Osteoblast (primary cell): Measurements from ENCODE around the gene SOX6. TPM values are rescaled to one million over a fixed set of nuclear protein-coding genes. Genes with fewer than 3 reads are reported as not detected.

ENCODE experiments used
- DNase-seq: peaks from one replicate; pipeline ENCODE4 v3.0.0; 2011; ENCODE audit warnings: low spot score, mixed read lengths; ENCODE audit not compliant: insufficient read length; ENCODE audit errors: missing footprints
- H2AFZ ChIP-seq: 2 replicates; pipeline ENCODE4 v1.6.0; 2011; ENCODE audit warnings: mild to moderate bottlenecking, low read length
- H3K27ac ChIP-seq: 2 replicates; pipeline ENCODE4 v1.5.1; 2011; ENCODE audit warnings: mild to moderate bottlenecking, low read depth, low read length, moderate library complexity
- H3K27me3 ChIP-seq: 2 replicates; pipeline ENCODE4 v1.6.0; 2012; ENCODE audit warnings: mild to moderate bottlenecking, control low read depth, inconsistent platforms, low read length, moderate library complexity; ENCODE audit not compliant: insufficient read depth
- H3K36me3 ChIP-seq: 2 replicates; pipeline ENCODE4 v1.5.1; 2011; ENCODE audit warnings: mild to moderate bottlenecking, low read length, control low read depth, moderate library complexity; ENCODE audit not compliant: insufficient read depth
- H3K4me1 ChIP-seq: 2 replicates; pipeline ENCODE4 v1.5.1; 2011; ENCODE audit warnings: mild to moderate bottlenecking, low read length, control low read depth, moderate library complexity; ENCODE audit not compliant: insufficient read depth
- H3K4me2 ChIP-seq: 2 replicates; pipeline ENCODE4 v1.6.0; 2011; ENCODE audit warnings: mild to moderate bottlenecking, low read length; ENCODE audit not compliant: insufficient read depth
- H3K4me3 ChIP-seq: fragments of 200-600 bp; sonication (generic); 3 replicates; pipeline ENCODE4 v1.5.1; 2012; ENCODE audit warnings: mild to moderate bottlenecking, low read length, inconsistent platforms; ENCODE audit not compliant: insufficient read depth
- H3K79me2 ChIP-seq: 2 replicates; pipeline ENCODE4 v1.6.0; 2012; ENCODE audit warnings: mild to moderate bottlenecking, low read length, control low read depth, inconsistent platforms; ENCODE audit not compliant: insufficient read depth
- H3K9me3 ChIP-seq: 2 replicates; pipeline ENCODE4 v1.5.1; 2011; ENCODE audit warnings: low read depth, low read length, control low read depth
- H4K20me1 ChIP-seq: 2 replicates; pipeline ENCODE4 v1.6.0; 2012; ENCODE audit warnings: mild to moderate bottlenecking, low read length, control low read depth; ENCODE audit not compliant: insufficient read depth
- total RNA-seq: library from RNA; depleted of rRNA; stranded (reverse); fragments of >200 nt; gene quantifications from 2 replicates; pipeline ENCODE4 v1.2.3, GENCODE V29; 2012
- TF ChIP-seq, protein P1 (sequence below): IDR thresholded peaks from 2 replicates; pipeline ENCODE4 v1.5.1; 2011; ENCODE audit warnings: mild to moderate bottlenecking, low read depth, low read length, moderate library complexity; ENCODE audit errors: extremely low read depth

SOX6 gene
- total RNA-seq, 1 donor, result 3.3 TPM

- no peaks in the 10 kb centered on the region for H4K20me1 ChIP-seq
- TF ChIP-seq, protein P1, sequence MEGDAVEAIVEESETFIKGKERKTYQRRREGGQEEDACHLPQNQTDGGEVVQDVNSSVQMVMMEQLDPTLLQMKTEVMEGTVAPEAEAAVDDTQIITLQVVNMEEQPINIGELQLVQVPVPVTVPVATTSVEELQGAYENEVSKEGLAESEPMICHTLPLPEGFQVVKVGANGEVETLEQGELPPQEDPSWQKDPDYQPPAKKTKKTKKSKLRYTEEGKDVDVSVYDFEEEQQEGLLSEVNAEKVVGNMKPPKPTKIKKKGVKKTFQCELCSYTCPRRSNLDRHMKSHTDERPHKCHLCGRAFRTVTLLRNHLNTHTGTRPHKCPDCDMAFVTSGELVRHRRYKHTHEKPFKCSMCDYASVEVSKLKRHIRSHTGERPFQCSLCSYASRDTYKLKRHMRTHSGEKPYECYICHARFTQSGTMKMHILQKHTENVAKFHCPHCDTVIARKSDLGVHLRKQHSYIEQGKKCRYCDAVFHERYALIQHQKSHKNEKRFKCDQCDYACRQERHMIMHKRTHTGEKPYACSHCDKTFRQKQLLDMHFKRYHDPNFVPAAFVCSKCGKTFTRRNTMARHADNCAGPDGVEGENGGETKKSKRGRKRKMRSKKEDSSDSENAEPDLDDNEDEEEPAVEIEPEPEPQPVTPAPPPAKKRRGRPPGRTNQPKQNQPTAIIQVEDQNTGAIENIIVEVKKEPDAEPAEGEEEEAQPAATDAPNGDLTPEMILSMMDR, result no peak
Observed at GRCh38 chr11:15936011-15936410, 420.3 kb downstream of the SOX6 start.

DNA sequence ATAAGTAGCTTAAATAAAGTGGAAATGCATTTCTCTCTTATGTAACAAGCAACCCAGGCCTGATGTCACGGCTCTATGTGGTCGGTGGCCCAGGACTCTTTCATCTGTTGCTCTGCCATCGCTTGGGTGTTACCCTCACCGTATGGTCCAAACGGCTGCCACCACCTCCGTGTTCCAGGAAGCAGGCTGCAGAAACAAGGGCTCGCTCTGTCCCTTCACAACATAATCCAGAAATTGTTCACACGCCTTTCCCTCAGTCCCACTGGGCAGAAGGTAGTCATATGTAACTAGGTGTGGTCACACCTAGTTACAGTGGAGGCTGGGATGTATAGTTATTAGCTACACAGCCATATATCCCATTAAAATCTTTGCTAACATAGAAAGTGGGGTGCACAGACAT lies 421.0 kb downstream of the SOX6 start:
- no peaks in the 10 kb centered on the region for H3K79me2 ChIP-seq
- TF ChIP-seq, protein P1, result no peak

More at GRCh38 chr11:15936011-15936410, 420.3 kb downstream of the SOX6 start:
- DNase-seq, result no peak
- Histone ChIP-seq H3K79me2 (no peaks in the 10 kb centered on the region), H3K27me3 (no peaks in the 10 kb centered on the region), H2AFZ (no peak overlapping the region), H3K36me3 (no peaks in the 10 kb centered on the region), H3K4me1 (peaks cover 18% of the 10 kb centered on the region), H3K4me3 (no peak overlapping the region), H3K9me3 (no peaks in the 10 kb centered on the region), H3K27ac (no peak overlapping the region), H3K4me2 (no peak overlapping the region)

DNA sequence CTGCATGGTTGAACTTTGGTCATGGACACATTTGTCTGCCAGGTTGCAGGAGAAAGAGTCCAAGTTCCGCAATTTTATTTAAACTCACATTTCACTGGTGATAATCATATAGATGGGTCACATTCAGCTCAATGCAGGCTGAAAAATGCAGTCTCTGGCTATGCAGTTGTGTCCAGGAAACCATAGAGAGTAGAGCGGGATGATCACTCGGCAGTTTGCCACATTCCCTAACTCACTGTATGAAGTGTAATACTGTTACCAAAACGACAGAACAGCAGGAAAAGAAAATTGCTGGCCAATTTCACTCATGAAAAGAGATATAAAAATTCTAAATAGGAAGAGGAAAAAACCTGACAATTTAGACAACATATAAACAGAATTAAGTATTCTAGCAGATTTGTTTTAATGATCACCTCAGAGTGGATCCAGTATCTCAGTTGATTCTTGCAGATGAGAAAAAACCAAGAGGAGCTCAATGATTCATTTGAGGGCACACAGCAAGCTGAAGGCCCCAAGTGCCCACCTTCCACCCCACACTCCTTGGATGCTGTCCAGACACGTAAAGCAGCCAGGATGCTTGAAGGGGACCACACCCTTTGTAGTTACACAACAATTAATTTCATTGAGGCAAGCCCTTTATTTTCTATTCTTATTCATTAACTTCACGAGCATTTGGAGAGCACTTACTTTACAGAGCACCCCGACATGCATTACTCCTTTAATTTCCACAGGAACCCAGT lies 422.3 kb downstream of the SOX6 start:
- no peak overlapping the region for H3K4me2 ChIP-seq
- no peak overlapping the region for H2AFZ ChIP-seq
- no peak overlapping the region for H3K27ac ChIP-seq
- H3K36me3 ChIP-seq, result no peaks in the 10 kb centered on the region
- no peaks in the 10 kb centered on the region for H3K79me2 ChIP-seq
- no peaks in the 10 kb centered on the region for H4K20me1 ChIP-seq
- peaks cover 18% of the 10 kb centered on the region for H3K4me1 ChIP-seq
- H3K9me3 ChIP-seq, result no peaks in the 10 kb centered on the region
- H3K4me3 ChIP-seq, result no peak overlapping the region
- TF ChIP-seq, protein P1, result no peak
- no peak for DNase-seq
- no peaks in the 10 kb centered on the region for H3K27me3 ChIP-seq

More for the DNA sequence above, 421.0 kb downstream of the SOX6 start:
- no peak overlapping the region for H3K4me3 ChIP-seq
- H3K27ac ChIP-seq, result no peak overlapping the region
- H3K4me2 ChIP-seq, result no peak overlapping the region
- H4K20me1 ChIP-seq, result no peaks in the 10 kb centered on the region
- H3K27me3 ChIP-seq, result no peaks in the 10 kb centered on the region
- DNase-seq, result no peak
- H3K9me3 ChIP-seq, result no peaks in the 10 kb centered on the region
- no peak overlapping the region for H2AFZ ChIP-seq
- no peaks in the 10 kb centered on the region for H3K36me3 ChIP-seq
- peaks cover 18% of the 10 kb centered on the region for H3K4me1 ChIP-seq

DNA sequence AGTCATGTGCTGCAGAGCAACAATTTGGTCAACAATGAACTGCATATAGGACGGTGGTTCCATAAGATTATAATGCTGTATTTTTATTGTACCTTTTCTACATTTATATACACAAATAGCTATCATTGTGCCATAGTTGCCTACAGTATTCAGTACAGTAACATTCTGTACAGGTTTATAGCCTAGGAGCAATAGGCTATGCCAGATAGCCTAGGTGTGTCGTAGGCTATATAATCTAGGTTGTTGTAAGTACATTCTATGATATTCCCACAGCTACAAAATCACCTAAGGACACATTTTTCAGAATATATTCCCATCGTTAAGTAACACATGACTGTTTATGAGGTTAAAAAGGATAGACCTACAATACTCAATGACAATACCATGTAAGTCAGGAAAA lies 423.9 kb downstream of the SOX6 start:
- Histone ChIP-seq H3K27me3 (no peaks in the 10 kb centered on the region), H4K20me1 (no peaks in the 10 kb centered on the region), H2AFZ (no peak overlapping the region), H3K4me1 (peaks cover 8% of the 10 kb centered on the region), H3K4me3 (no peak overlapping the region), H3K4me2 (no peak overlapping the region), H3K9me3 (no peaks in the 10 kb centered on the region), H3K79me2 (no peaks in the 10 kb centered on the region), H3K27ac (no peak overlapping the region), H3K36me3 (no peaks in the 10 kb centered on the region)
- DNase-seq, result no peak
- TF ChIP-seq, protein P1, result no peak
